ENCODE measurements around the gene TBC1D14. TPM values are rescaled to one million over a fixed set of nuclear protein-coding genes. Genes with fewer than 3 reads are reported as not detected.

TBC1D14 gene
- total and polyA plus RNA-seq, 2 of the 8 experiments (the other 6 are each of a cell fraction or from before 2014, with no cell fraction given) = 45.6 to 48.2 TPM

DNA sequence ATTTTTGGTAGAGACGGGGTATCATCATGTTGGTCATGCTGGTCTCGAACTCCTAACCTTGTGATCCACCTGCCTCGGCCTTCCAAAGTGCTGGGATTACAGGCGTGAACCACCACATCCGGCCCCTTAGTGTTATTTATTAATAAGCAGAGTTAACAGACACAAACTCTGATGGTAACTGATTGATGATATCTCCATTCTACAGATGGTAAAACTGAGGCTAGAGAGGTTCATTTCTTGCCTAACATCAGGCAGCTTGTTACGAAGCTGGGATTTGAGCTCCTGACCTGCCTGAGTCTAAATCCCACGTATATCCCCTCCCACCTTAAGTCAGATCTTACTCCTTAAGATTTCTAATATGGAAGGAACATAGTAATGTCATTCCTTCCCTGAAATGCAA is 36.9 kb downstream of the TBC1D14 start:
- Histone ChIP-seq H3K27me3 (replicated peaks in 1 of 4; ENCODE audit: control insufficient read depth in 3 of 4, extremely low read depth in 1 of 4, insufficient read depth in 3 of 4, low read length in 3 of 4) (no peaks in the 10 kb centered on the region), H2BK20ac (ENCODE audit: low read length) (no peak overlapping the region), H2AK5ac (ENCODE audit: low read depth, low read length) (no peak overlapping the region), H3K9ac (replicated peaks in 1 of 4; ENCODE audit: extremely low read depth in 1 of 4, low read depth in 3 of 4, low read length in 3 of 4) (no peak overlapping the region), H4K8ac (ENCODE audit: extremely low read depth, insufficient read depth, low read length) (no peak overlapping the region), H3K23ac (ENCODE audit: insufficient read length) (no peak overlapping the region), H2BK5ac (ENCODE audit: low read depth, low read length) (no peak overlapping the region), H3K79me1 (ENCODE audit: low read depth, low read length) (peaks cover 4% of the 10 kb centered on the region; the same call in 1 of the 2 replicates), H3K36me3 (ENCODE audit: control insufficient read depth in 2 of 4, insufficient read depth in 4 of 4, low read length in 3 of 4) (no peaks in the 10 kb centered on the region), H2AFZ (ENCODE audit: low read length) (no peak overlapping the region), H2BK120ac (replicated peaks; ENCODE audit: low read depth, low read length) (no peak overlapping the region), H3K27ac (ENCODE audit: low read depth, low read length) (no peak overlapping the region), H3K4me1 (replicated peaks in 1 of 4; ENCODE audit: control insufficient read depth in 3 of 4, insufficient read depth in 4 of 4, low read length in 3 of 4) (peaks cover 13 to 35% (median 21%) of the 10 kb centered on the region in 4 experiments; a peak in 6 of 7 replicates), H3K4me3 (ENCODE audit: extremely low read depth in 1 of 4, insufficient read depth in 2 of 4, low read depth in 3 of 4, low read length in 4 of 4) (no peak overlapping the region), H2BK15ac (ENCODE audit: low read length) (no peak overlapping the region), H3K56ac (replicated peaks; ENCODE audit: insufficient read length, low read depth, low read length) (no peak overlapping the region), H3K4me2 (ENCODE audit: insufficient read depth in 1 of 2, low read depth in 2 of 2, low read length in 2 of 2) (no peak overlapping the region), H4K91ac (replicated peaks; ENCODE audit: insufficient read length, low read length) (no peak overlapping the region), H3K18ac (ENCODE audit: extremely low read depth, low read length) (no peak overlapping the region), H4K20me1 (replicated peaks in 1 of 2; ENCODE audit: control insufficient read depth in 1 of 2, insufficient read depth in 2 of 2, low read length in 2 of 2) (no peaks in the 10 kb centered on the region), H3K4ac (replicated peaks; ENCODE audit: insufficient read length, low read depth, low read length) (no peak overlapping the region), H3K79me2 (ENCODE audit: control insufficient read depth in 1 of 2, insufficient read depth in 2 of 2, low read length in 2 of 2) (peaks cover 0 to 42% of the 10 kb centered on the region in 2 experiments; a peak in 3 of 4 replicates), H4K5ac (ENCODE audit: insufficient read length, low read depth, low read length) (no peak overlapping the region), H3K23me2 (ENCODE audit: low read depth, low read length) (no peaks in the 10 kb centered on the region), H3K14ac (ENCODE audit: insufficient read length) (no peak overlapping the region), H3K9me3 (ENCODE audit: insufficient read depth in 2 of 2, low read depth in 1 of 2, low read length in 1 of 2) (no peaks in the 10 kb centered on the region), H2BK12ac (ENCODE audit: low read depth, low read length) (no peak overlapping the region)
- ChIA-PET CTCF (ENCODE audit: partially characterized antibody) (interaction anchor here (0.9 to 8.3 kb wide), 9 partner anchors 10 to 337 kb away, joined by 3 to 28 read pairs (median 4); no protein-coding TSS in a partner anchor), POLR2A (ENCODE audit: partially characterized antibody) (interaction anchor here (3.3 kb wide), 1 partner anchor 39 kb away, joined by 22 read pairs; the partner anchor contains the start of gene TBC1D14)
- FAIRE-seq (no peak), DNase-seq (ENCODE audit: low read depth in 1 of 2, low spot score in 2 of 2) (no peak)
- TF ChIP-seq CREB1 (IDR thresholded peaks at IDR 0.05) = no peak
- 0 out of 2 replicates have a peak, but pooled peaks have one; percentile 31 for TF ChIP-seq KDM1A (IDR thresholded peaks at IDR 0.05; ENCODE audit: borderline replicate concordance, low read length)
- 93% methylated on average over 7 of the region's 7 CpGs; no CpG with 5 or more reads in 1 of the 2 experiments for WGBS, 2 experiments (ENCODE audit: extremely low coverage in 1 of 2, insufficient coverage in 1 of 2, insufficient read length in 1 of 2, insufficient replicate concordance in 2 of 2, low coverage in 1 of 2, low lambda C conversion rate in 2 of 2, missing lambda C conversion rate in 1 of 2)
